NCI-H1436 treated with DMSO at 0.1 percent for 48 hours (cell line): ENCODE results near the gene MMP27.
"Not testable (repeated sequence)": the region's sequence is repeated elsewhere in the genome, so short reads cannot be mapped to it uniquely, and the experiment has no call there.

Source experiments
- DNase-seq: peaks from one replicate; lab custom pipeline; 2025; lab: John Stamatoyannopoulos, UW

Gene MMP27

DNA sequence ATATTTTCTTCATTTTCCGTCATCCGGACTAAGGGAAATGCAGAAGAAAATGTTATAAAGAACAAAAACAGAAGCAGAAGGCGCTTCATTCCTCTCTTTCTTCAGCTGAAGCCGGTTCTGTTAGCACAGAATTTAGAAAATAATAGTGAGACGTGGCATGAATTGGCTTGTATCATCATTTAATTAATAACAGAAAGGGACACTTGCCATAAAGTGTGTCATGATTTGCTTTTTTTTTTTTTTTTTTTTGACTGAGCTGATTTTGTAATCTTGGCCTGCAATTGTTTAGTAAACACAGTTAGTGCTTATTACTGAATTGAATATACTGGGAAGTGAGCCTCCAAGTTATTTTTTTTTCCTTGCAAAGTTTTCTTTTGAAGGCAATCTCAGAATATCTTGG lies at the start of gene MMP27:
TSS of gene MMP27 (minus strand) at position 144 of the 400 bp plus-strand sequence. CDS start at position 89, 55 bp downstream.
- no peak for DNase-seq

DNA sequence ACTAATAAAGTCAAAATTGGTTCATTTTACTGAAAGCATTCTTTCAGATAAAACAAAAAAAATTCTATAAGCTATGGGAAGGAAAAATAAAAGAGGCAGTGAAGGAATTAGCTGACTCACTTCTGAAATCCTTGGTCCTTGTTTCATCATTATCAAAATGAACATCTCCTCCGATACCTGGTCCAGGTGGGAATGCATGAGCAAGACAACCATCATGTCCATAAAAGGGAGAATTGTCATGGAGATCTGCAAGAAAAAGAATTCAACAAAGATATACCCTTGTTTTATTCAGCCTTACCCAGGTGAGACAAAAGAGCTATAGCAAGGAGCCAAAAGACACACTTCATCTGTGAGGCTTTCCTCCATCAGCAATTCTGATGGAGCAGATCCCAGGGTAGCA lies 47.7 kb upstream of the MMP27 start:
- DNase-seq: no peak

GRCh38 chr11:102751673-102752072 lies 46.1 kb upstream of the MMP27 start:
- no peak for DNase-seq

- DNase-seq: no peak
These were observed 43.6 kb upstream of the MMP27 start for GRCh38 chr11:102749101-102749722.

- not testable (repeated sequence) for DNase-seq
These were observed 41.4 kb upstream of the MMP27 start for GRCh38 chr11:102746746-102747578.

- no peak for DNase-seq
These were observed 29.1 kb upstream of the MMP27 start for GRCh38 chr11:102734650-102735049.

DNA sequence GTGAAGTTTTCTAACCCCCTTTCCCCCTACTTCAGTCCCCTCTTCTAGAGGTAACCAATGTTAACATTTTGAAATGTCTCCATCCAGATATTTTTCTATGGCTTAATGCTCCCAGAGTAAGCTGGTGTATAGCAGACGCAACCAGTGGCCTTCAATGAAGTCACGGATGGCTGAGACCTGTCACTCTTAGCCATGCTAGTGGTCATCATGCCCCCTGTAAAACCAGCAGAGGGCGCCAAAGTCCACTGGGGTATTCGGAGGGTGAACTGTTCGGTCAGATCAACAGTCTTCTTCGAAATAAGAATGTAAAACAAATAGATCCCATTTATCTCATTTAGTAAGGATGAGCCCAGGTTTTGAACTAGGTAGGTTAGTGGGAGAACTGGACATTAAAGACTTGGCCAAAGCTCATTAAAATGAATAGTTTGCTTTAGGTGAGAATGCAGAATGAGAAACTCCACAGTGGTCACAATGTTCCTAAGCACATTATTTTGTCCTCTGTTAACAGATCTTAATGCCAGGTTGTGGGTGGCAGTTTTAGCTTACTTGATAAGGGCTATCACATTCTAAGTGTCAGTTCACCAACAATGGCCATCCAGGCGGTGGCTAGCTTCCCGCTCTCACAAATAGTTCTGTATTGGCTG lies 27.8 kb upstream of the MMP27 start:
- no peak for DNase-seq

DNA sequence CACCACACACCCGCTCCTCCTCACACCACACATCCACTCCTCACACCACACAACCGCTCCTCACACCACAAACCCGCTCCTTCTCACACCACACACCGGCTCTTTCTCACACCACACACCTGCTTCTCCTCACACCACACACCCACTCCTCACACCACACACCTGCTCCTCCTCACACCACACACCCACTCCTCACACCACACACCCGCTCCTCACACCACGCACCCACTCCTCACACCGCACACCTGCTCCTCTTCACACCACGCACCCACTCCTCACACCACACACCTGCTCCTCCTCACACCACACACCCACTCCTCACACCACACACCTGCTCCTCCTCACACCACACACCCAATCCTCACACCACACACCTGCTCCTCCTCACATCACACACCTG lies 25.4 kb upstream of the MMP27 start:
- not testable (repeated sequence) for DNase-seq

- DNase-seq: no peak
These were observed 24.6 kb upstream of the MMP27 start for GRCh38 chr11:102729849-102730815.

GRCh38 chr11:102727890-102728289 lies 22.3 kb upstream of the MMP27 start:
- no peak for DNase-seq

GRCh38 chr11:102724904-102725500 lies 19.4 kb upstream of the MMP27 start, which contains the start of gene MMP8:
Gene MMP8, minus strand, starts transcription at chr11:102724954. Its CDS starts 99 bp downstream, at chr11:102724855.
- DNase-seq: no peak

DNA sequence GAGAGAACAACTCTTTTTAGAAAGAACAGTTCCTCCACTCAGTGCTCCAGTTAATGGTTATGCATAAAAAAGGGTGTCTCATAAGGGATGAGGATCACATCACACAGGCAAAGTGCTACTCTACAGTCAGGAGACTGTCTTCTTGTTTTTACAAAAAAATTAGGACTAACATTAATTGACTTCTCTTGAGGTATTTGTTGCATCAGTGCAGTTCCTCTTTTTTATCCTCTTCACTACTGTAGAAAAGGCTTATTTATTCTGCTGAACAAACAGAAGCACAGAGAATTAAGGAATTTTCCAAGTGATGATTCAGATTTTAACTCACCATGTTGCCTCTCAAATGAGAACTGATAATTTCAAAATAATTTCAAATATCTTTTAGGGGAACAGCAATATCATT lies 17.3 kb upstream of the MMP27 start:
- DNase-seq: no peak

- DNase-seq: no peak
These were observed 14.2 kb upstream of the MMP27 start for GRCh38 chr11:102719620-102720277.

DNA sequence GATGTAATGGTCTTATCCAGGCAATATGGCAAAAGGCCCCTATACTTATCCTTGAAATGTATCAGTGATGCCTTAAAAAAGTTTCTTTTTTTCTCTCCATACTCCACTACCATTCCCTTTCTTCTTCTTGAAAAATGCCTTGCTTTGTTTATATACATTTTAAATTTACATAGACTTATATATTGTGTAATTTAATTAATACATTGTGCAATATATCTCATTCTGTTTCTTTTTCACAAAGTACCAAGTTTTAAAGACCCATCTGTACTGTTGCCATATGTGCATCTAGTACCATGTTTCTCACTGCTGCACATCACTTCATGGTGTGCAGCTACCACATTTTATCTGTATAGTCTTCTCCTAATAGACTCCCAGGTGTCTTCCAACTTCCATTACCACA lies 11.7 kb upstream of the MMP27 start:
- no peak for DNase-seq

GRCh38 chr11:102716527-102716926 lies 11.0 kb upstream of the MMP27 start:
- DNase-seq: no peak

GRCh38 chr11:102712137-102712536 lies 6.6 kb upstream of the MMP27 start:
- no peak for DNase-seq

- DNase-seq: no peak
These were observed 3.8 kb upstream of the MMP27 start for GRCh38 chr11:102709201-102709945.

- no peak for DNase-seq
These were observed 3.1 kb upstream of the MMP27 start for GRCh38 chr11:102708654-102709053.

DNA sequence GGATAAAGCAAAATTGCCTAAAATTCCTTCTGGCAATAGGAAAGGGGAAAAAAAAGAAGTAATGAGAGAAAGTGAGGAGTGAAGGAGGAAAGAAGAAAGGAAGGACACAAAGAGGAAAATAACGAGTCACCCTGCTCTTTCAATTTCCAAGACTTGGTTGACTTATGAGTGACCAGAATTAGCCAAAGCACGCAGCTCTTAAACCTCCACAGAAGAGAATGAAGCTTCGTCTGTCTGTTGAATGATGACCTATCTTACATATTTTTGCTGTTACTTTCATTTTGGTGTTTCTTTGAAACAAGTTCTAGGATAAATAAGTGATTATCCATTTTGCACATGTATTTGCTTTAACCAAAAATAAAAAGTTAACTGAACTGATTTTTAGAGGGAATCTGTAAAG lies 728 bp downstream of the MMP27 start:
- no peak for DNase-seq
